K562 (cell line): Measurements from ENCODE around the gene C16orf96. TPM values are rescaled to one million over a fixed set of nuclear protein-coding genes. Genes with fewer than 3 reads are reported as not detected.

Experiments used
- ATAC-seq: fragments of 200-7000 bp; cut with Tn5 transposase; 3 replicates; pipeline ENCODE4 v1.9.1; 2020; ENCODE audit warnings: moderate library complexity
- BruUV-seq: library from RNA; stranded (reverse); fragments of 400-500 nt; replicated peaks from 2 replicates; lab custom pipeline; 2021; lab: Mats Ljungman, UMichigan
- CTCF ChIA-PET: fragments of 300-600 bp; formaldehyde crosslinking; extraction: SDS; loops from one replicate; lab custom pipeline; 2021; ENCODE audit warnings: low intra/inter-chr PET ratio; lab: Yijun Ruan, JAX
- POLR2A ChIA-PET: fragments of 300-600, 350-650 bp; sonication (Branson Sonifier 250); formaldehyde crosslinking; extraction: SDS; loops from one replicate; lab custom pipeline; 2021; ENCODE audit warnings: antibody characterized with exemption, inconsistent platforms; lab: Yijun Ruan, JAX
- DNase-seq, 4 experiments: peaks; one replicate each; pipeline versions ENCODE4 v3.0.0 to v3.0.0-alpha.2; 2011 to 2018; ENCODE audit warnings: low spot score in 3 of 4, mixed read lengths in 3 of 4; ENCODE audit errors: extremely low read depth in 1 of 4
- FAIRE-seq: peaks from 2 replicates; lab custom pipeline; 2011; peaks lifted over from hg19 to GRCh38; lab: Jason Lieb, UNC
- H2AFZ ChIP-seq: 2 replicates; pipeline ENCODE4 v1.6.0; 2011; ENCODE audit warnings: low read depth, low read length, control low read depth, inconsistent platforms
- H3K27ac ChIP-seq: fragments of 200-600 bp; 3 replicates; pipeline ENCODE4 v1.8.0; 2011; ENCODE audit warnings: low read depth, mild to moderate bottlenecking, control low read depth, inconsistent platforms, low read length, moderate library complexity, mixed read lengths; ENCODE audit errors: extremely low read depth
- H3K27me3 ChIP-seq, 2 experiments: fragments of 300-600 bp in 1 of 2; 2 replicates in 1 of 2; 3 replicates in 1 of 2; pipeline versions ENCODE4 v1.6.0 to v1.8.0; 2011; ENCODE audit warnings: inconsistent platforms in 2 of 2, low read length in 2 of 2, mild to moderate bottlenecking in 1 of 2, mixed read lengths in 1 of 2, moderate library complexity in 1 of 2; ENCODE audit not compliant: control insufficient read depth in 2 of 2, insufficient read depth in 2 of 2
- H3K36me3 ChIP-seq: fragments of 300-600 bp; 3 replicates; pipeline ENCODE4 v1.8.0; 2011; ENCODE audit warnings: mild to moderate bottlenecking, low read length, inconsistent platforms; ENCODE audit not compliant: control insufficient read depth, insufficient read depth
- H3K4me1 ChIP-seq, 2 experiments: fragments of 200-600 bp in 1 of 2; replicated peaks in 1 of 2; 2 replicates in 1 of 2; 3 replicates in 1 of 2; pipeline versions ENCODE4 v1.5.1 to v1.8.0; 2011; ENCODE audit warnings: inconsistent platforms in 2 of 2, low read length in 2 of 2, mild to moderate bottlenecking in 1 of 2, mixed read lengths in 1 of 2, moderate library complexity in 1 of 2; ENCODE audit not compliant: control insufficient read depth in 2 of 2, insufficient read depth in 2 of 2
- H3K4me2 ChIP-seq: 2 replicates; pipeline ENCODE4 v1.6.1; 2011; ENCODE audit warnings: low read length, control low read depth, inconsistent platforms, mixed read lengths; ENCODE audit not compliant: insufficient read depth
- H3K4me3 ChIP-seq: fragments of 200-600 bp; sonication (generic), shearing (Covaris generic); 2 replicates; pipeline ENCODE4 v1.5.1; 2016; ENCODE audit warnings: control low read depth, inconsistent platforms
- H3K79me2 ChIP-seq: fragments of 200-600 bp; 3 replicates; pipeline ENCODE4 v1.8.0; 2011; ENCODE audit warnings: low read length, inconsistent platforms; ENCODE audit not compliant: control insufficient read depth, insufficient read depth
- H3K9ac ChIP-seq, 2 experiments: 2 replicates each; pipeline versions ENCODE4 v1.6.0 to v1.6.1; 2011; ENCODE audit warnings: low read depth in 2 of 2, low read length in 2 of 2, control low read depth in 1 of 2, inconsistent platforms in 1 of 2, mild to moderate bottlenecking in 1 of 2, mixed read lengths in 1 of 2; ENCODE audit not compliant: insufficient read depth in 1 of 2
- H3K9me1 ChIP-seq: one replicate; pipeline ENCODE4 v1.6.0; 2011; ENCODE audit warnings: inconsistent platforms, mild to moderate bottlenecking, low read length, moderate library complexity; ENCODE audit not compliant: control insufficient read depth, insufficient read depth
- H3K9me3 ChIP-seq: replicated peaks from 2 replicates; pipeline ENCODE4 v1.5.1; 2011; ENCODE audit warnings: low read depth, low read length, inconsistent platforms; ENCODE audit not compliant: control insufficient read depth, insufficient read depth
- H4K20me1 ChIP-seq: replicated peaks from 2 replicates; pipeline ENCODE4 v1.6.1; 2011; ENCODE audit warnings: low read length, inconsistent platforms, mixed read lengths; ENCODE audit not compliant: control insufficient read depth, insufficient read depth
- CGGBP1 ChIP-seq: fragments of 250-450 bp; sonication (Bioruptor Pico); IDR thresholded peaks from 2 replicates; pipeline ENCODE4 v1.9.0; 2021; ENCODE audit warnings: mild to moderate bottlenecking
- EGR1 ChIP-seq: fragments of 450-650 bp; conservative IDR thresholded peaks from 2 replicates; pipeline ENCODE4 v1.6.1; 2017; ENCODE audit warnings: mild to moderate bottlenecking
- ESRRA ChIP-seq: fragments of 450-650 bp; IDR thresholded peaks from 2 replicates; pipeline ENCODE4 v1.6.1; 2014; ENCODE audit warnings: low read depth, mild to moderate bottlenecking, moderate library complexity, borderline replicate concordance
- HES1 ChIP-seq: fragments of 450-650 bp; IDR thresholded peaks from 2 replicates; pipeline ENCODE4 v1.6.1; 2016; ENCODE audit warnings: low read depth, mild to moderate bottlenecking, moderate library complexity
- MAZ ChIP-seq, 2 experiments: fragments of 450-650 bp in 1 of 2; sonication (generic) in 1 of 2; formaldehyde crosslinking; IDR thresholded peaks in 1 of 2; conservative IDR thresholded peaks in 1 of 2; 2 replicates each; pipeline versions ENCODE4 v1.4.0 to v1.5.0; 2020; ENCODE audit warnings: mild to moderate bottlenecking in 1 of 2, missing genetic modification reagents in 1 of 2
- MYBL2 ChIP-seq, 2 experiments: fragments of 450-650 bp in 1 of 2; sonication (generic) in 1 of 2; formaldehyde crosslinking in 1 of 2; IDR thresholded peaks; 2 replicates each; pipeline versions ENCODE4 v1.6.1 to v1.8.1; 2017 to 2022; ENCODE audit warnings: borderline replicate concordance in 1 of 2, inconsistent platforms in 1 of 2, low read depth in 1 of 2, mild to moderate bottlenecking in 1 of 2, missing genetic modification reagents in 1 of 2, moderate library complexity in 1 of 2
- MYNN ChIP-seq, 2 experiments: sonication (generic); formaldehyde crosslinking in 1 of 2; IDR thresholded peaks; 2 replicates each; pipeline versions ENCODE4 v1.5.0 to v1.6.1; 2016 to 2020; ENCODE audit warnings: antibody characterized with exemption in 1 of 2, missing genetic modification reagents in 1 of 2
- SIN3B ChIP-seq: fragments of 450-650 bp; IDR thresholded peaks from 2 replicates; pipeline ENCODE4 v1.6.1; 2017; ENCODE audit warnings: low read depth, mild to moderate bottlenecking, moderate library complexity
- YBX1 ChIP-seq: fragments of 450-650 bp; IDR thresholded peaks from 2 replicates; pipeline ENCODE4 v1.7.1; 2016; ENCODE audit warnings: mild to moderate bottlenecking
- ZBTB12 ChIP-seq: fragments of 250-450 bp; sonication (Bioruptor Pico); IDR thresholded peaks from 2 replicates; pipeline ENCODE4 v1.4.0; 2020
- ZNF518B ChIP-seq: fragments of 250-450 bp; sonication (Bioruptor Pico); IDR thresholded peaks from 2 replicates; pipeline ENCODE4 v1.5.0; 2021; ENCODE audit warnings: mild to moderate bottlenecking, moderate library complexity
- WGBS: fragments of 100-300 bp; shearing (Covaris generic); methylation state at CpG from one replicate; pipeline ENCODE4 v1.1.6; 2016; ENCODE audit warnings: low coverage, mixed read lengths; ENCODE audit not compliant: insufficient coverage; ENCODE audit errors: missing lambda C conversion rate; 5-methylcytosine and 5-hydroxymethylcytosine counted together
- in situ Hi-C: fragments of 300-500 bp; cut with MboI; formaldehyde crosslinking; loops from 4 replicates; pipeline ENCODE4 v1.15.0; 2018; ENCODE audit warnings: inconsistent platforms, mixed read lengths
- intact Hi-C: fragments of 100-400 bp; cut with micrococcal nuclease; formaldehyde crosslinking; loops from 2 replicates; pipeline ENCODE4 v1.14.2; 2022
- polyA plus RNA-seq, 8 experiments: library from polyadenylated mRNA; depleted of rRNA in 4 of 8; stranded (reverse) in 5 of 8; unstranded in 3 of 8; fragments of >200 nt; fragmentation: Nextera tagmentation in 2 of 8; fragmentation: Illumina TruSeq in 1 of 8; extraction: Ambion mirVana in 2 of 8; extraction: Trizol in 1 of 8; gene quantifications; 2 replicates each; pipeline versions ENCODE4 v1.2.1 to v1.2.3, GENCODE V29; 2011 to 2014; ENCODE audit warnings: inconsistent platforms in 1 of 8, missing spikeins in 1 of 8
- total RNA-seq, 7 experiments: library from RNA; depleted of rRNA in 6 of 7; stranded (reverse); fragments of >200 nt in 6 of 7; fragmentation: Illumina TruSeq in 2 of 7; extraction: Trizol in 2 of 7; gene quantifications; 2 replicates each; pipeline versions ENCODE4 v1.2.1 to v1.2.3, GENCODE V29; 2011 to 2021; ENCODE audit warnings: low replicate concordance in 1 of 7

Gene C16orf96
- total and polyA plus RNA-seq, 9 of the 15 experiments (the other 6 are each of a cell fraction or from before 2014, with no cell fraction given) = not detected

GRCh38 chr16:4548124-4548523, 8.0 kb upstream of the C16orf96 start:
- Histone ChIP-seq H3K36me3 (no peaks in the 10 kb centered on the region), H3K9ac (no peak overlapping the region), H4K20me1 (no peaks in the 10 kb centered on the region), H3K9me3 (no peaks in the 10 kb centered on the region), H3K4me2 (no peak overlapping the region), H2AFZ (no peak overlapping the region; the same call in 1 of the 2 replicates), H3K4me1 (no peaks in the 10 kb centered on the region), H3K4me3 (no peak overlapping the region), H3K27me3 (peaks cover 35 to 64% of the 10 kb centered on the region in 2 experiments), H3K79me2 (no peaks in the 10 kb centered on the region), H3K9me1 (no peaks in the 10 kb centered on the region), H3K27ac (no peak overlapping the region)
- no peak for TF ChIP-seq ZNF518B (CRISPR knock-in tag)
- TF ChIP-seq MYBL2 (IDR thresholded peaks at IDR 0.05; ENCODE audit: low read depth) = no peak
- no peak for TF ChIP-seq MYBL2 (CRISPR knock-in tag; IDR thresholded peaks at IDR 0.05; ENCODE audit: borderline replicate concordance)
- no peak for TF ChIP-seq HES1
- TF ChIP-seq MAZ (CRISPR knock-in tag; conservative IDR thresholded peaks at IDR 0.05 in 1 of 2, IDR thresholded peaks at IDR 0.05 in 1 of 2) = no peak
- TF ChIP-seq CGGBP1 (CRISPR knock-in tag) = no peak
- TF ChIP-seq MYNN (IDR thresholded peaks at IDR 0.05) = no peak
- TF ChIP-seq MYNN (CRISPR knock-in tag; IDR thresholded peaks at IDR 0.05) = no peak
- no peak for TF ChIP-seq ZBTB12
- TF ChIP-seq EGR1 = no peak
- no peak for TF ChIP-seq YBX1
- no peak for TF ChIP-seq SIN3B
- no peak for TF ChIP-seq ESRRA
- no TSS peak for BruUV-seq
- FAIRE-seq (no peak), ATAC-seq (no peak), DNase-seq (peak in 1 of 4 experiments; percentile 2)
- 13% methylated on average over 13 of the region's 13 CpGs for WGBS
- POLR2A ChIA-PET = interaction anchor here (0.6 to 1.2 kb wide), 3 partner anchors 9 to 1394 kb away, joined by 3 read pairs; no protein-coding TSS in a partner anchor
- intact Hi-C loops (no loop called here), in situ Hi-C loops (no loop called here)
- CTCF ChIA-PET = interaction anchor here (0.6 to 1.3 kb wide), 2 partner anchors 41 to 70 kb away, joined by 3 to 5 read pairs; no protein-coding TSS in a partner anchor
